ENCODE measurements around the gene SLC7A11.

Gene SLC7A11

GRCh38 chr4:138189206-138189605 is 52.9 kb downstream of the SLC7A11 start:
- TF ChIP-seq CTCF (IDR thresholded peaks at IDR 0.05; ENCODE audit: low read depth, low read length): no peak
- H3K4me3 ChIP-seq (replicated peaks in 1 of 2; ENCODE audit: low read depth in 2 of 2, low read length in 2 of 2): no peak overlapping the region
- no peak for DNase-seq (ENCODE audit: low read depth in 2 of 2)

GRCh38 chr4:138188406-138189084 is 53.6 kb downstream of the SLC7A11 start:
- DNase-seq (ENCODE audit: low read depth in 2 of 2): peak in 1 of 2 donors; percentile 33
- no peak for TF ChIP-seq CTCF (IDR thresholded peaks at IDR 0.05; ENCODE audit: low read depth, low read length)
- H3K4me3 ChIP-seq (replicated peaks in 1 of 2; ENCODE audit: low read depth in 2 of 2, low read length in 2 of 2): no peak overlapping the region

GRCh38 chr4:138185859-138186645 is 56.1 kb downstream of the SLC7A11 start:
- TF ChIP-seq CTCF (IDR thresholded peaks at IDR 0.05; ENCODE audit: low read depth, low read length): no peak
- DNase-seq (ENCODE audit: low read depth in 2 of 2): no peak
- no peak overlapping the region for H3K4me3 ChIP-seq (replicated peaks in 1 of 2; ENCODE audit: low read depth in 2 of 2, low read length in 2 of 2)

- peak in 1 of 2 donors; percentile 26 for DNase-seq (ENCODE audit: low read depth in 2 of 2)
- no peak overlapping the region for H3K4me3 ChIP-seq (replicated peaks in 1 of 2; ENCODE audit: low read depth in 2 of 2, low read length in 2 of 2)
- no peak for TF ChIP-seq CTCF (IDR thresholded peaks at IDR 0.05; ENCODE audit: low read depth, low read length)
These were observed 57.3 kb downstream of the SLC7A11 start for GRCh38 chr4:138184886-138185285.

- DNase-seq (ENCODE audit: low read depth in 2 of 2): peak; percentile 87 to 88
- TF ChIP-seq CTCF (IDR thresholded peaks at IDR 0.05; ENCODE audit: low read depth, low read length): peak; percentile 55
- H3K4me3 ChIP-seq (replicated peaks in 1 of 2; ENCODE audit: low read depth in 2 of 2, low read length in 2 of 2): no peak overlapping the region
These were observed 59.2 kb downstream of the SLC7A11 start for GRCh38 chr4:138182838-138183426.

- DNase-seq (ENCODE audit: low read depth in 2 of 2): peak; percentile 68 to 78
- TF ChIP-seq CTCF (IDR thresholded peaks at IDR 0.05; ENCODE audit: low read depth, low read length): no peak
- H3K4me3 ChIP-seq (replicated peaks in 1 of 2; ENCODE audit: low read depth in 2 of 2, low read length in 2 of 2): no peak overlapping the region
These were observed 60.9 kb downstream of the SLC7A11 start for GRCh38 chr4:138181287-138181686.
